ENCODE results near the gene C12orf57. TPM values are rescaled to one million over a fixed set of nuclear protein-coding genes. Genes with fewer than 3 reads are reported as not detected.
A peak's percentile ranks its signal among the peaks of the same experiment; 100 is the strongest.

C12orf57 gene
- total and polyA plus RNA-seq, 10 of the 15 experiments (the other 5 are each of a cell fraction or from before 2014, with no cell fraction given) = 64.5 to 377 (median 211) TPM

DNA sequence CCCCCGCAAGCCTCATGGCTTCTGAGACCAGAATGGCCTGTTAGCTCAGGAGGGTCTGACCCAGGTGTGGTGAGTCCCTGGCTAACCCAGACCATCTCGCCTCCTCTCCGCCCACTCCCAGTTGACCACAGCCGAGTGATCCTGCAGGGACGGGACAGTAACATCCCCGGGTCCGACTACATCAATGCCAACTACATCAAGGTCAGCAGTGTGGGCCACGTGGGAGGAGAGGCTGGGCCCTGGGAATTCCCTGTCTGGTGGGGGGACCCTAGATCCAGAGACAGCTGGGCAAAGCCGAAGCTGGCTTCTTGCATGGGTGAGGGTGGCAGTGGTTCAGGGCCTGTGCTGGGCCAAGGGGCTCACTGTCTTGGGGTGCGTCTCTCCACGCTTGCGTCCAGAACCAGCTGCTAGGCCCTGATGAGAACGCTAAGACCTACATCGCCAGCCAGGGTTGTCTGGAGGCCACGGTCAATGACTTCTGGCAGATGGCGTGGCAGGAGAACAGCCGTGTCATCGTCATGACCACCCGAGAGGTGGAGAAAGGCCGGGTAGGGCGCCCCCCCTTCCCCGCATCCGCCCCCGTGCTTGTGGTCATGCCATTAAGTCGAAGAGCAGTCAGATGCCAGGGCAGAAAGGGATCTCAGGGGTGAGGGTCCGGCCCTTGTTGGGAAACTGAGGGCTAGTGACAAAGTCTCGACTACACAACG, 12.4 kb downstream of the C12orf57 start (continued):
- TF ChIP-seq TCF7 (IDR thresholded peaks at IDR 0.05; ENCODE audit: borderline replicate concordance) = no peak
- TF ChIP-seq, protein P1, sequence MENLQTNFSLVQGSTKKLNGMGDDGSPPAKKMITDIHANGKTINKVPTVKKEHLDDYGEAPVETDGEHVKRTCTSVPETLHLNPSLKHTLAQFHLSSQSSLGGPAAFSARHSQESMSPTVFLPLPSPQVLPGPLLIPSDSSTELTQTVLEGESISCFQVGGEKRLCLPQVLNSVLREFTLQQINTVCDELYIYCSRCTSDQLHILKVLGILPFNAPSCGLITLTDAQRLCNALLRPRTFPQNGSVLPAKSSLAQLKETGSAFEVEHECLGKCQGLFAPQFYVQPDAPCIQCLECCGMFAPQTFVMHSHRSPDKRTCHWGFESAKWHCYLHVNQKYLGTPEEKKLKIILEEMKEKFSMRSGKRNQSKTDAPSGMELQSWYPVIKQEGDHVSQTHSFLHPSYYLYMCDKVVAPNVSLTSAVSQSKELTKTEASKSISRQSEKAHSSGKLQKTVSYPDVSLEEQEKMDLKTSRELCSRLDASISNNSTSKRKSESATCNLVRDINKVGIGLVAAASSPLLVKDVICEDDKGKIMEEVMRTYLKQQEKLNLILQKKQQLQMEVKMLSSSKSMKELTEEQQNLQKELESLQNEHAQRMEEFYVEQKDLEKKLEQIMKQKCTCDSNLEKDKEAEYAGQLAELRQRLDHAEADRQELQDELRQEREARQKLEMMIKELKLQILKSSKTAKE (IDR thresholded peaks at IDR 0.05; ENCODE audit: low read depth, poor library complexity, severe bottlenecking) = no peak
- TF ChIP-seq, protein P2, sequence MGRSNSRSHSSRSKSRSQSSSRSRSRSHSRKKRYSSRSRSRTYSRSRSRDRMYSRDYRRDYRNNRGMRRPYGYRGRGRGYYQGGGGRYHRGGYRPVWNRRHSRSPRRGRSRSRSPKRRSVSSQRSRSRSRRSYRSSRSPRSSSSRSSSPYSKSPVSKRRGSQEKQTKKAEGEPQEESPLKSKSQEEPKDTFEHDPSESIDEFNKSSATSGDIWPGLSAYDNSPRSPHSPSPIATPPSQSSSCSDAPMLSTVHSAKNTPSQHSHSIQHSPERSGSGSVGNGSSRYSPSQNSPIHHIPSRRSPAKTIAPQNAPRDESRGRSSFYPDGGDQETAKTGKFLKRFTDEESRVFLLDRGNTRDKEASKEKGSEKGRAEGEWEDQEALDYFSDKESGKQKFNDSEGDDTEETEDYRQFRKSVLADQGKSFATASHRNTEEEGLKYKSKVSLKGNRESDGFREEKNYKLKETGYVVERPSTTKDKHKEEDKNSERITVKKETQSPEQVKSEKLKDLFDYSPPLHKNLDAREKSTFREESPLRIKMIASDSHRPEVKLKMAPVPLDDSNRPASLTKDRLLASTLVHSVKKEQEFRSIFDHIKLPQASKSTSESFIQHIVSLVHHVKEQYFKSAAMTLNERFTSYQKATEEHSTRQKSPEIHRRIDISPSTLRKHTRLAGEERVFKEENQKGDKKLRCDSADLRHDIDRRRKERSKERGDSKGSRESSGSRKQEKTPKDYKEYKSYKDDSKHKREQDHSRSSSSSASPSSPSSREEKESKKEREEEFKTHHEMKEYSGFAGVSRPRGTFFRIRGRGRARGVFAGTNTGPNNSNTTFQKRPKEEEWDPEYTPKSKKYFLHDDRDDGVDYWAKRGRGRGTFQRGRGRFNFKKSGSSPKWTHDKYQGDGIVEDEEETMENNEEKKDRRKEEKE (IDR thresholded peaks at IDR 0.05) = no peak
- TF ChIP-seq NFYB (IDR thresholded peaks at IDR 0.05; ENCODE audit: insufficient read depth, low read depth, low read length) = no peak
- TF ChIP-seq, protein P3, sequence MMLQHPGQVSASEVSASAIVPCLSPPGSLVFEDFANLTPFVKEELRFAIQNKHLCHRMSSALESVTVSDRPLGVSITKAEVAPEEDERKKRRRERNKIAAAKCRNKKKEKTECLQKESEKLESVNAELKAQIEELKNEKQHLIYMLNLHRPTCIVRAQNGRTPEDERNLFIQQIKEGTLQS (IDR thresholded peaks at IDR 0.05; ENCODE audit: borderline replicate concordance, extremely low read depth, low read depth, low read length) = no peak
- TF ChIP-seq, protein P4, sequence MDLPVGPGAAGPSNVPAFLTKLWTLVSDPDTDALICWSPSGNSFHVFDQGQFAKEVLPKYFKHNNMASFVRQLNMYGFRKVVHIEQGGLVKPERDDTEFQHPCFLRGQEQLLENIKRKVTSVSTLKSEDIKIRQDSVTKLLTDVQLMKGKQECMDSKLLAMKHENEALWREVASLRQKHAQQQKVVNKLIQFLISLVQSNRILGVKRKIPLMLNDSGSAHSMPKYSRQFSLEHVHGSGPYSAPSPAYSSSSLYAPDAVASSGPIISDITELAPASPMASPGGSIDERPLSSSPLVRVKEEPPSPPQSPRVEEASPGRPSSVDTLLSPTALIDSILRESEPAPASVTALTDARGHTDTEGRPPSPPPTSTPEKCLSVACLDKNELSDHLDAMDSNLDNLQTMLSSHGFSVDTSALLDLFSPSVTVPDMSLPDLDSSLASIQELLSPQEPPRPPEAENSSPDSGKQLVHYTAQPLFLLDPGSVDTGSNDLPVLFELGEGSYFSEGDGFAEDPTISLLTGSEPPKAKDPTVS (IDR thresholded peaks at IDR 0.05; ENCODE audit: low read depth, low read length) = no peak
- TF ChIP-seq CEBPB (IDR thresholded peaks at IDR 0.05; ENCODE audit: borderline replicate concordance in 1 of 2, low read depth in 2 of 2, low read length in 2 of 2) = no peak
- no peak for TF ChIP-seq KDM1A (IDR thresholded peaks at IDR 0.05; ENCODE audit: borderline replicate concordance)
- no peak for TF ChIP-seq ASH2L (IDR thresholded peaks at IDR 0.05; ENCODE audit: borderline replicate concordance, low read depth)
- no peak for TF ChIP-seq HDAC6 (IDR thresholded peaks at IDR 0.05; ENCODE audit: unreplicated experiment)
- TF ChIP-seq SMAD1 (IDR thresholded peaks at IDR 0.05; ENCODE audit: low read depth, partially characterized antibody) = no peak
- TF ChIP-seq ZNF24 (IDR thresholded peaks at IDR 0.05) = no peak
- TF ChIP-seq, protein P5, sequence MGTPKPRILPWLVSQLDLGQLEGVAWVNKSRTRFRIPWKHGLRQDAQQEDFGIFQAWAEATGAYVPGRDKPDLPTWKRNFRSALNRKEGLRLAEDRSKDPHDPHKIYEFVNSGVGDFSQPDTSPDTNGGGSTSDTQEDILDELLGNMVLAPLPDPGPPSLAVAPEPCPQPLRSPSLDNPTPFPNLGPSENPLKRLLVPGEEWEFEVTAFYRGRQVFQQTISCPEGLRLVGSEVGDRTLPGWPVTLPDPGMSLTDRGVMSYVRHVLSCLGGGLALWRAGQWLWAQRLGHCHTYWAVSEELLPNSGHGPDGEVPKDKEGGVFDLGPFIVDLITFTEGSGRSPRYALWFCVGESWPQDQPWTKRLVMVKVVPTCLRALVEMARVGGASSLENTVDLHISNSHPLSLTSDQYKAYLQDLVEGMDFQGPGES (IDR thresholded peaks at IDR 0.05) = no peak
- TF ChIP-seq ZNF207 (IDR thresholded peaks at IDR 0.05; ENCODE audit: borderline replicate concordance) = no peak
- TF ChIP-seq, protein P6, sequence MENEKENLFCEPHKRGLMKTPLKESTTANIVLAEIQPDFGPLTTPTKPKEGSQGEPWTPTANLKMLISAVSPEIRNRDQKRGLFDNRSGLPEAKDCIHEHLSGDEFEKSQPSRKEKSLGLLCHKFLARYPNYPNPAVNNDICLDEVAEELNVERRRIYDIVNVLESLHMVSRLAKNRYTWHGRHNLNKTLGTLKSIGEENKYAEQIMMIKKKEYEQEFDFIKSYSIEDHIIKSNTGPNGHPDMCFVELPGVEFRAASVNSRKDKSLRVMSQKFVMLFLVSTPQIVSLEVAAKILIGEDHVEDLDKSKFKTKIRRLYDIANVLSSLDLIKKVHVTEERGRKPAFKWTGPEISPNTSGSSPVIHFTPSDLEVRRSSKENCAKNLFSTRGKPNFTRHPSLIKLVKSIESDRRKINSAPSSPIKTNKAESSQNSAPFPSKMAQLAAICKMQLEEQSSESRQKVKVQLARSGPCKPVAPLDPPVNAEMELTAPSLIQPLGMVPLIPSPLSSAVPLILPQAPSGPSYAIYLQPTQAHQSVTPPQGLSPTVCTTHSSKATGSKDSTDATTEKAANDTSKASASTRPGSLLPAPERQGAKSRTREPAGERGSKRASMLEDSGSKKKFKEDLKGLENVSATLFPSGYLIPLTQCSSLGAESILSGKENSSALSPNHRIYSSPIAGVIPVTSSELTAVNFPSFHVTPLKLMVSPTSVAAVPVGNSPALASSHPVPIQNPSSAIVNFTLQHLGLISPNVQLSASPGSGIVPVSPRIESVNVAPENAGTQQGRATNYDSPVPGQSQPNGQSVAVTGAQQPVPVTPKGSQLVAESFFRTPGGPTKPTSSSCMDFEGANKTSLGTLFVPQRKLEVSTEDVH (IDR thresholded peaks at IDR 0.05; ENCODE audit: low read depth, partially characterized antibody) = no peak
- TF ChIP-seq ZSCAN29 (IDR thresholded peaks at IDR 0.05) = no peak
- peak; percentile 54; the same call in 1 of the 2 replicates for TF ChIP-seq DPF2 (IDR thresholded peaks at IDR 0.05)
- TF ChIP-seq PML (IDR thresholded peaks at IDR 0.05; ENCODE audit: low read length) = no peak
- no peak for TF ChIP-seq IRF4 (IDR thresholded peaks at IDR 0.05; ENCODE audit: low read depth, low read length)

Measured in GM12878 (cell line).